MCF 10A (cell line): ENCODE data around the gene MRPL44. TPM values are rescaled to one million over a fixed set of nuclear protein-coding genes. Genes with fewer than 3 reads are reported as not detected.

Source experiments
- BruUV-seq: library from RNA; stranded (reverse); fragments of 400-500 nt; replicated peaks from 2 replicates; lab custom pipeline; 2021; lab: Mats Ljungman, UMichigan
- CTCF ChIA-PET: fragments of 300-600 bp; sonication (Branson Sonifier 250); formaldehyde crosslinking; extraction: SDS; loops from one replicate; lab custom pipeline; 2021; ENCODE audit warnings: antibody characterized with exemption, inconsistent platforms; lab: Yijun Ruan, JAX
- POLR2A ChIA-PET: fragments of 300-600, 350-650 bp; sonication (Branson Sonifier 250); formaldehyde crosslinking; extraction: SDS; loops from one replicate; lab custom pipeline; 2020; ENCODE audit warnings: antibody characterized with exemption, inconsistent platforms; lab: Yijun Ruan, JAX
- DNase-seq: peaks from one replicate; pipeline ENCODE4 v3.0.0-alpha.2; 2018; ENCODE audit not compliant: unreplicated experiment
- H3K27ac Mint-ChIP-seq: one replicate; pipeline ENCODE4 v1.8.0; 2022; ENCODE audit warnings: mild to moderate bottlenecking, low read depth, mixed read lengths; ENCODE audit not compliant: unreplicated experiment
- H3K27me3 Mint-ChIP-seq: one replicate; pipeline ENCODE4 v1.8.0; 2022; ENCODE audit warnings: mixed read lengths; ENCODE audit not compliant: insufficient read depth, unreplicated experiment
- H3K36me3 Mint-ChIP-seq: one replicate; pipeline ENCODE4 v1.8.0; 2022; ENCODE audit warnings: mild to moderate bottlenecking, moderate library complexity, mixed read lengths; ENCODE audit not compliant: insufficient read depth, unreplicated experiment
- H3K4me1 Mint-ChIP-seq: one replicate; pipeline ENCODE4 v1.8.0; 2022; ENCODE audit warnings: mixed read lengths; ENCODE audit not compliant: insufficient read depth, unreplicated experiment
- H3K4me3 Mint-ChIP-seq: one replicate; pipeline ENCODE4 v1.8.0; 2022; ENCODE audit warnings: mild to moderate bottlenecking, moderate library complexity, mixed read lengths; ENCODE audit not compliant: unreplicated experiment
- H3K9me3 Mint-ChIP-seq: one replicate; pipeline ENCODE4 v1.8.0; 2022; ENCODE audit warnings: mixed read lengths; ENCODE audit not compliant: unreplicated experiment
- intact Hi-C: fragments of 100-400 bp; cut with micrococcal nuclease; formaldehyde crosslinking; loops from 2 replicates; pipeline ENCODE4 v1.14.1; 2022
- total RNA-seq: library from RNA; stranded (reverse); gene quantifications from 2 replicates; pipeline ENCODE4 v1.2.3, GENCODE V29; 2022
- TF ChIP-seq, protein P1 (sequence below): fragments of 200-600 bp; IDR thresholded peaks from one replicate; pipeline ENCODE4 v1.8.0; 2022; ENCODE audit warnings: antibody characterized with exemption, mild to moderate bottlenecking; ENCODE audit not compliant: unreplicated experiment

Gene MRPL44
- total RNA-seq, 1 experiment from 2014 or later, result 27.4 TPM

DNA sequence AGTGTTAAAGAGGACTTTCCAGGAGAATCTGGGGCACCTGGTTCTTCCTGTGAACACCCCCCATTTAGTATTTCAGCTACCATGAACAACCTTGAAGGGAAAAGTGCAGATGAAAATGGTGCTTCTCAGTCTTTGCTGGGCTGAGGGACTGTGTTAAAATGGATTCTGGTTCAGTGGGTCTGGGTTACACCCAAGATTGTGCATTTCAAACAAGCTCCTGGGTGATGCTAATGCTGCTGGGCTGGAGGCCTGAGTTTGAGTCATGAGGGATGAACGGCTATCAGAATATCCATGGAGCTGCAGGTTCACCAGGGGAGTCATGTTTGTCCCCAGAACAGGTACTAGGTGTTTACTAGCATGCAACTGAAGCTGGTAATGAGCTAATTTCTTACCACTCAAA lies 24.0 kb downstream of the MRPL44 start:
- TF ChIP-seq, protein P1, sequence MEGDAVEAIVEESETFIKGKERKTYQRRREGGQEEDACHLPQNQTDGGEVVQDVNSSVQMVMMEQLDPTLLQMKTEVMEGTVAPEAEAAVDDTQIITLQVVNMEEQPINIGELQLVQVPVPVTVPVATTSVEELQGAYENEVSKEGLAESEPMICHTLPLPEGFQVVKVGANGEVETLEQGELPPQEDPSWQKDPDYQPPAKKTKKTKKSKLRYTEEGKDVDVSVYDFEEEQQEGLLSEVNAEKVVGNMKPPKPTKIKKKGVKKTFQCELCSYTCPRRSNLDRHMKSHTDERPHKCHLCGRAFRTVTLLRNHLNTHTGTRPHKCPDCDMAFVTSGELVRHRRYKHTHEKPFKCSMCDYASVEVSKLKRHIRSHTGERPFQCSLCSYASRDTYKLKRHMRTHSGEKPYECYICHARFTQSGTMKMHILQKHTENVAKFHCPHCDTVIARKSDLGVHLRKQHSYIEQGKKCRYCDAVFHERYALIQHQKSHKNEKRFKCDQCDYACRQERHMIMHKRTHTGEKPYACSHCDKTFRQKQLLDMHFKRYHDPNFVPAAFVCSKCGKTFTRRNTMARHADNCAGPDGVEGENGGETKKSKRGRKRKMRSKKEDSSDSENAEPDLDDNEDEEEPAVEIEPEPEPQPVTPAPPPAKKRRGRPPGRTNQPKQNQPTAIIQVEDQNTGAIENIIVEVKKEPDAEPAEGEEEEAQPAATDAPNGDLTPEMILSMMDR, result no peak
- H3K27me3 Mint-ChIP-seq, result no peaks in the 10 kb centered on the region
- no peaks in the 10 kb centered on the region for H3K4me1 Mint-ChIP-seq
- H3K36me3 Mint-ChIP-seq, result peaks cover 33% of the 10 kb centered on the region
- H3K27ac Mint-ChIP-seq, result no peak overlapping the region
- no peak overlapping the region for H3K4me3 Mint-ChIP-seq
- BruUV-seq, result no TSS peak
- intact Hi-C loops, result no loop called here
- ChIA-PET CTCF (interaction anchor here (0.5 to 4.1 kb wide), 5 partner anchors 11 to 274 kb away, joined by 3 to 33 read pairs (median 4); no protein-coding TSS in a partner anchor), POLR2A (interaction anchor here (0.9 kb wide), 1 partner anchor 11 kb away, joined by 3 read pairs; no protein-coding TSS in a partner anchor)
- no peak for DNase-seq
- no peaks in the 10 kb centered on the region for H3K9me3 Mint-ChIP-seq

DNA sequence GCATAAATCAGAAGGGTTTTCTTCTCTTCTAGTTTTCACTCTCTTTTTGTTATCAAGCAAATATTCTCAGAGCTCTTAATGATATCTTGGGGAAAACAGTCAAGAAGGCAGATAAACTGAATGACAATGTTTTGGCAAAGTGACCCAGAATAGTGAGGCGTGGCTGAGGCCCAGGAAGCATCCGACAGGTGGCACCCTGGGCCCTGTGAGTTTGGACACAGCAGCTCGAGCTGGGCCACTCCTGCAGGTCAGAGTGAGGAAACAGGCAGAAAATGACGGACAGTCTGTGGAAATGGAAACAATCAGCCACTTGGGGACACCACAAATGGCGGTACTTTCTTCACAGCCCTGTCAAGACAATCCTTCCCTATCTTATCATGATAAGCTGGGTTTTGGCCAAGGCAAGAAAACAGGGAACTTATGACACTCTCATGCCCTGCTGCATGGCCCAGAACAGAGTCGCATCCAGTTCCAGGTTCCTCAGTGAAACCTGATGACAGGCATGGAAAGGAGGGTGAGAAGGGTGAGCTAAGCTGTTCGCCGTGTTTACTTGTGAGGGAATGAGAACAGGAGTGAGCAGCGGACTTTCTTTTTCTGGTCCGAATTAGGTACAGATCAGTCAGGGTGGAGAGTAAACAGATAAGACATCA lies 32.1 kb downstream of the MRPL44 start:
- peak; percentile 42 for DNase-seq
- ChIA-PET POLR2A (no interaction called here), CTCF (interaction anchor here (1.0 to 9.8 kb wide), 3 partner anchors 19 to 296 kb away, joined by 3 to 455 read pairs (median 126); no protein-coding TSS in a partner anchor)
- intact Hi-C loops, result loop anchor here (1.0 kb wide), 1 partner anchor 295 kb away; no protein-coding TSS in a partner anchor
- Mint-ChIP-seq H3K4me3 (no peak overlapping the region), H3K27ac (no peak overlapping the region), H3K4me1 (peaks cover 7% of the 10 kb centered on the region), H3K36me3 (peaks cover 31% of the 10 kb centered on the region), H3K27me3 (no peaks in the 10 kb centered on the region), H3K9me3 (no peaks in the 10 kb centered on the region)
- BruUV-seq, result no TSS peak
- TF ChIP-seq, protein P1, result peak; percentile 9

DNA sequence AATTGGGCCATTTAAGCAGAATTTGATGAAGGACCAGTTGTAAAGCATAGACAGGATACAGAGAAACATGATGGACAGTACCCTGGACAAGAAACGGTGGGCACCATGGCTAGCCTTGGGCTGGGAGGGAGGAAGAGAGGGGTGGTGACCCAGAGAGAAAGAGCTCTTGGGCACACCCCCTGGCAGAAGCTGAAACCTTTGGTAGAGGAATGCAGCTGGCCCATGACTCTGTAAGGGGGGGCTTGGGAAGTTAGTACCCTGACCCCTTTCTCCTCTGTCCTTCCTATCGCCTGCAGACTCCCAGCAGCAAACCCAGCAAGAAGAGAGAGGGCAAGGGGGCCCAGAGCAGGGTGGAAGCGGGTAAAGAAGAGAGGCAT lies 32.6 kb downstream of the MRPL44 start:
- H3K36me3 Mint-ChIP-seq, result peaks cover 32% of the 10 kb centered on the region
- H3K4me3 Mint-ChIP-seq, result no peak overlapping the region
- CTCF ChIA-PET, result interaction anchor here (0.6 to 9.8 kb wide), 3 partner anchors 20 to 295 kb away, joined by 3 to 455 read pairs (median 126); no protein-coding TSS in a partner anchor
- intact Hi-C loops, result loop anchor here (1.0 kb wide), 1 partner anchor 294 kb away; no protein-coding TSS in a partner anchor
- TF ChIP-seq, protein P1, result no peak
- DNase-seq, result no peak
- no peak overlapping the region for H3K27ac Mint-ChIP-seq
- H3K27me3 Mint-ChIP-seq, result no peaks in the 10 kb centered on the region
- BruUV-seq, result no TSS peak
- POLR2A ChIA-PET, result no interaction called here
- no peaks in the 10 kb centered on the region for H3K9me3 Mint-ChIP-seq
- peaks cover 9% of the 10 kb centered on the region for H3K4me1 Mint-ChIP-seq

DNA sequence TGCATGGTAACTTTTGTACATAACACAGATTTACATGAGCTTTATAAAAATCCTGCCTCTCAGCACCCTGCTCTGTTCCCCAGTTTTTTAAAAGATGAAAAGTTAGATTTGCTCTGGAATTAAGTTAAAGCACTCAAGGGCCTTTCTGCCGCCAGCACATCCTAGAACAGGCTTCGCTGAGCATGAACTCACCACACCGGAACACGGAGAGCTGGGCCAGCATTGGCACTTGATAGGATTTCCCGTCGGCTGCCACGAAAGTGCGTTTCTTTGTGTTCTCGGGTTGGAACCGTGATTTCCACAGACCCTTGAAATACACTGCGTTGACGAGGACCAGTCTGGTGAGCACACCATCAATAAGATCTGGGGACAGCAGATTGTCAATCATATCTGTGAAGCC lies 34.3 kb downstream of the MRPL44 start:
- H3K4me3 Mint-ChIP-seq, result no peak overlapping the region
- POLR2A ChIA-PET, result interaction anchor here (0.6 to 4.1 kb wide), 3 partner anchors 142 to 295 kb away, joined by 3 to 33 read pairs (median 4); no protein-coding TSS in a partner anchor
- peaks cover 11% of the 10 kb centered on the region for H3K4me1 Mint-ChIP-seq
- no peak for DNase-seq
- intact Hi-C loops, result no loop called here
- CTCF ChIA-PET, result interaction anchor here (0.6 to 9.8 kb wide), 6 partner anchors 10 to 601 kb away, joined by 3 to 455 read pairs (median 16); no protein-coding TSS in a partner anchor
- no TSS peak for BruUV-seq
- H3K27ac Mint-ChIP-seq, result no peak overlapping the region
- H3K9me3 Mint-ChIP-seq, result no peaks in the 10 kb centered on the region
- H3K36me3 Mint-ChIP-seq, result peaks cover 32% of the 10 kb centered on the region
- no peaks in the 10 kb centered on the region for H3K27me3 Mint-ChIP-seq
- TF ChIP-seq, protein P1, result no peak
